SIG-M5 treated with dmso at 0.1 percent for 504 hours (cell line): ENCODE data around the gene BAD.
"Not testable (repeated sequence)": the region's sequence is repeated elsewhere in the genome, so short reads cannot be mapped to it uniquely, and the experiment has no call there.

ENCODE experiments used
- DNase-seq: peaks from one replicate; lab custom pipeline; 2025; ENCODE audit not compliant: unreplicated experiment; lab: John Stamatoyannopoulos, UW

BAD gene

DNA sequence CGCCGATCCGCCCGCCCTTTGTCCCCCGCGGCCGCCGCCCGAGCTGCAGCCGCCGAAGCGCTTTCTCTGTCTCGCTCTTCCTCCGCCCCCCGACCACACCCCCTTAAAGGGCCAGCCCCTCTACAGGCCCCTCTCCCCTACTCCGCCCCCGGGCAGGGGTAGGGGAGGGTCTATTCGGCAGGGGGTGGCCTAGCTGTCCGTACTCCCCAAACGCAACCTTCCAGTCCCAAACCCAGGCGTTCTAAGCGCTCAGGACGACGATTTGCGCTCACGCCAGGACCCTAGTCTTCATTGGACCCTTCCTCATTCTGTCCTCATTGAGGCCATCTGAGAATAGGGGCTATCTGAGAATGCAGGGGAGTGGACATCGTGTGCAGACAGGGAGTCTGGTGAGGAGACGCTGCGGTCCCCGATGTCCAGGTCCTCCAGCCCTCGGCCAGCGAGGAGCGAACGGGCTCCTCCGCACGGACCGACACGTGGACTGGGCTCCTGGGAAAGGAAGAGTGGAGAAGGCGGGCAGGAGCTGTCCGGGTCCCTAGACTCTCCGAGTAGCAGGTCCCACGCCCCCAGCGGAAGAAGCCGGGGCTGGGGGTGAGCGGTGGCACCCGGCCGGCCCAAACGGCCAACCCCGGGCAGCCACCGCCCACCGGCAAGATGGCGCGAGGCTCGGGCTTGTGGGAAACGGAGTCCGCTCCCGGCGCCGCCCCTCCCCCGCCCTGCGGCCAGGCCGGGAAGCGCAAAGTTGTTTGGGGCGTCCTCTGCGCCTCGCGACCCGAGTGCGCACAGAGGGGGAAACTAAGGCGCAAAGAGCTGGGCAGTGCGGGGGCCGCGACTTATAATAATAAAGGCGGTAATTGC, 37.4 kb downstream of the BAD start, which contains the start of gene PPP1R14B:
Gene PPP1R14B (minus strand): TSS at position 73 of the 858 bp plus-strand sequence. CDS start 270 bp downstream, outside the sequence.
- DNase-seq: peak; percentile 80

DNA sequence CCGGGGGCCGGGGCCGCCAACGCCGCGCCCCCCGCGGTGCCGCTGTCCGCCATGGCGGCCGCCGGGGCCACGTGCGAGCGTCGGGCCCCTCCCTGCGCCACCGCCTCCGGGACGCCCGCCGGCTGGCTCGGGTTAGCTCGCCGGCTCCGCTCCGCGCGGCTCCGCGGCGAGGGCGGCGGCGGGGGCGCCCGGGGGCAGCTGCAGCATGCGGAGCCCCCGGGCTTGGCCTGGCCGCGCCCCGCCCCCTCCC, 37.9 kb downstream of the BAD start:
- not testable (repeated sequence) for DNase-seq

DNA sequence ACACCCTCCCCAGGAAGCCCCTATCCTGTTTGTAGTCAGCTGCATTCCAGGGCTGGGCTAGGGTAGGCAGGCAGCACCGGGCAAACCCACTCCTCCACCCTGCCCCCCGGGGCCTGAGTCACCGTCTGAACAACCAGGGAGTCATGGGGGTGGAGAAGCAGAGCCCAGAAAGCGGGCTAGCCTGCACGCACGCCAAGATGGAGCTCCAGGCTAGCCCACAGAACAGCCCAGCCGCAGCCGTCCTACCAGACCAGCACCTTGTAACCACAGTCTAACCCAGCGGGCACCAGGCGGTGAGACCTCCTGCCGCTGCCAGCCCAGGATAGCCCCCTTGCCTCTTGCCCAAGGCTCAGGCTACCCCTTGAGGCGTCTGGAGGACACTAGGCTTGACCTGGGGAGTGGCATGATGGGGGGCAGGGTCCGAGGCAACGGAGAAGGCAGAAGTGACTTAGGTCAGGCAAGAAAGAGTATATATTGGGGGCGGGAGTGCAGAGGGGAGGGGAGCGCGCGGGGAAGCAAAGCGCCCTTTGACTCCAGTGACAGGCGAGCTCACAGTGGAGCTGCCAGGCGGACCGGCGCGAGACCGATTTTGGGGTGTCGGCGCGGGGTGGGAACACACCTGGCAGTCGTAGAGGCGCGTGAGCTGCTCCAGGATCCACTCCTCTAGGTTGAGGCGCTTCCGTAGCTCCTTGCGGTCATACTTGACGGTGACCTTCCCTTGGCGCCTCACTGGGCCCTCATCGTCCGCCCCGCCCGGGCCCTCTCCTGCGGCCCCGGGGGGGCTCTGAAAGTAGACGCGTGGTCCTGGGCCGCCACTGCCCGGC, 38.5 kb downstream of the BAD start:
- peak; percentile 60 for DNase-seq

DNA sequence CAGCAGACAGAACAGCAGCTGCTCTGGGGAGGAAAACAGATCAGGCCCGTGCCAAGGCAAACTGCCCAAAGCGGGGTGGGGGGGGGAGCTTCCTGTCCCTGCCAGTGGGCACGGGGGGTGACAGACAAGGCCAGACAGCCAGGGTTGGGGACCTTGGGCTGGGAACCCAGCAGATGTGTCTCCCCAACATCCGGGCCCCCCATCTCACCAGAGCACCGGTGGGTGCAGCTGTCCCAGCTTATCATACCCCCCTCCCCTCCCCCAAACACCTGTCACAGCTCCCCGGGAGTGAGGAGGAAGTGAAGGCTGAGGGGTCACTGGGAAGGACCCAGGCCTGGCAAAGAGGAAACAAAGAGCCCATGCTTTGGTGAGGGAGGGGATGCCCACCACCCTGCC, 39.1 kb downstream of the BAD start:
- peak; percentile 41 for DNase-seq

DNA sequence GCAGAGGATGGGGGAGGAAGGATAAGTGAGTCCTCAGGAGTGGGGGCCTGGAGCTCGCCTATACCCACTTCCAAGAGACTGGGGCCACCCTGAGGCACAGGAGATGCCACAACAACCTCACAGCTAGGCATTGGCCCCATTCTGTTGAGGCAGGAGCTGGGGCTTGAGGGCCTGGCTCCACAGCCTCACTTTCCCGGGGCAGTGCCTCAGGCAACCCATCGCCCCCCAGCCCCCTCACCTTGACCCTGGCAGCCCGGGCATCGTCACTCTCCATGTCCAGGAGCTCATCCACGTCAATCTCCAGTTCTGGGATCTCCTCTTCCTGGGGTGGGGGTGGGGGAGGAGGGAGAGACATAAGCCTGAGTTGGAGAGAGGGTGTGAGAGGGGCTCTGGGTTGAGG, 39.5 kb downstream of the BAD start:
- no peak for DNase-seq

DNA sequence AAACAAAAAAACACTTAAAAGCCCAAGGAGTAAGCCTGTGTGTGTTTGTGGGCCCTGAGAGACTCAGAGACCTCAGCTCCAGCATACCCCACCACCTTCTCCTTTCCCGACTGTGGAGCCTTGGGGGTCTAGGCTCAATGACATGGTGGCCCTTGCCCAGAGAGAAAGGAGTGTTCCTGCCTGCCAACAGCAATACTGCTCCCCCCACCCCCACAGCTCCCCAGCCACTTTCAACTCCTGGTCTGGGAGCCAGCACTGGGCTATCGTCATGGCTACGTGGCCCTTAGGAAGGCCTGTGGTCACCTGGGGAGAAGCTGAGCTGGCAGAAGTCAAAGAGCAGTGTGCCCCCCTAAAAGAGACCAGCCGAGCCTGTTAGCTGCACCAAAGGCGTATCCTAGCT, 40.4 kb downstream of the BAD start:
- DNase-seq: no peak

DNA sequence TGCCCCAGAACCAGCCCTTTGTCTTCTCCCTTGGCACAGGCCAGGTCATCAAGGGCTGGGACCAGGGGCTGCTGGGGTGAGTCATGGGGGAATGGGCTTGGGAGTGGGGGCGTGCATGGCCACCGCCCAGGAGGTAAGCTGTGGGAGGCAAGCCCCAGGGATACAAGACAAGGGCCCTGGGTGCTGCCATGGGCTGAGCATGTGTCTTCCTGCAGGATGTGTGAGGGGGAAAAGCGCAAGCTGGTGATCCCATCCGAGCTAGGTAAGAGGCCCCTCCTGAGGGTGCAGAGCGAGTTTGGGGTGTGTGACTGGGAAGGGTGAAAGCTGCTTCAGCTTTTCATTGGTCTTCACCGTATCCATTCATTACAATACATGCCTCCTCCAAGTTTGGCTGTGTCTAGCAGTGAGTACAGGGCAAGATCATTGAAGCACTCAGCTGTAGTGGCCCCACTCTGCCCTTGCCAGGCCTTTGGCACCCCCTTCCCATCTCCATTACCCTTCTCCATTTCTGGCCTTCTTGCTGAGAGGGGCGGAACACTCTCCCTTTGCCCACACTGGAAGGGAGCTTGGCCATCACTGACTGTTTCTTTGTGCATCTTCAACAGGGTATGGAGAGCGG, 41.1 kb downstream of the BAD start:
- DNase-seq: no peak

DNA sequence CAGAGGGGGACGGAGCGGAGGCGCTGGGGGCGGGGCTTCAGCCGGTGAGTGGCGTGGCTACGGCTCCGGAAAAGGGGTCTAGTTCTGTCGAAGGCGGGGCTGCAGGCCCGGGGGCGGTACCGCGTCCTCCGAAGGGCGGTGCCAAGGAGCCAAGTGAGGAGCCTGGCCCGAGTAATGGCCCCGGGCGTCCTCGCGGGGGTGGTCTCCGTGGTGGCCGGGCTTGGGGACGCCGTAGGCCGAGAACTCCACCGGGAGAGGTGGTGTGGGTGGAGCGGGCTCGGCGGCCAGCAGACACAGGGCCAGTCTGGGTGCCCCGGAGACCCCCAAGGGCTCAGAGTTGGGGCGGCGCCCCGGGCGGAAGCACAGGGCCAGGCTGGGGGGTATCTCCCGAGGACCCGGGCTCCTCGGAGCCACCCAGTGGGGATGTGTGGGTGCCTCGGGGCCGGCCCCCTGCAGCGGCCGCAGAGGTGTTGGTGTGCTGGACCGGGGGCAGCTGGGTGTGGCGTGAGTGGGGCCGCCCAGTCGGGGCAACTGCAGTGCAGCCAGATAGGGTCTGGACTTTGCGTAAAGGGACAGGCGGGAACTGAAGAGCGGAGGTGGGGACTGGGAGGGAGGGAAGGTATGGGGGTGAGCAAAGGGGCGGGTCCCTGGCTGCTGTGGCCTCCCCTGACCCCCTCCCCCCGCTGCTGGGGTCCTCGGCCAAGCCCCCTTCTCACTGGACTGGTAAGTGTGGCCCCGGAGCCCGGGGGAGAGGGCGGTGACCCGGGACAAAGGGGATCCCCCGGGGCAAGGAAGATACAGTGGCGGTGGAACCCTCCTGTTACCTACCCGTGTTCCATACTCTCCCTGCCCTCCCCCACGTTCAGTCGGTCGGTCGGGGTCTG, 42.7 kb downstream of the BAD start:
- DNase-seq: peak; percentile 97

DNA sequence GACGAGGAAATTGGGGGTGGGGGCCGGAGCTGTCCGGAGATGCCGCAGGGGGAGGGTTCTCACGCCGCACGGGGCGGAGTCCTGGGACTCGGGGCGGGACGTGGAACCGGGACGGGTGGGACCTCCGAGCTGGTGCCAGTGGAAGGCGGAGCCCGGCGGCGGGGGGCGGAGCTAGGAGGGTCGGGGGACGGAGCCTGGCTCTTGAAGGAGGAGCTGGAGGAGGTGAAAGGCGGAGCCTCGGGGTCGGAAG, 43.3 kb downstream of the BAD start:
- no peak for DNase-seq

DNA sequence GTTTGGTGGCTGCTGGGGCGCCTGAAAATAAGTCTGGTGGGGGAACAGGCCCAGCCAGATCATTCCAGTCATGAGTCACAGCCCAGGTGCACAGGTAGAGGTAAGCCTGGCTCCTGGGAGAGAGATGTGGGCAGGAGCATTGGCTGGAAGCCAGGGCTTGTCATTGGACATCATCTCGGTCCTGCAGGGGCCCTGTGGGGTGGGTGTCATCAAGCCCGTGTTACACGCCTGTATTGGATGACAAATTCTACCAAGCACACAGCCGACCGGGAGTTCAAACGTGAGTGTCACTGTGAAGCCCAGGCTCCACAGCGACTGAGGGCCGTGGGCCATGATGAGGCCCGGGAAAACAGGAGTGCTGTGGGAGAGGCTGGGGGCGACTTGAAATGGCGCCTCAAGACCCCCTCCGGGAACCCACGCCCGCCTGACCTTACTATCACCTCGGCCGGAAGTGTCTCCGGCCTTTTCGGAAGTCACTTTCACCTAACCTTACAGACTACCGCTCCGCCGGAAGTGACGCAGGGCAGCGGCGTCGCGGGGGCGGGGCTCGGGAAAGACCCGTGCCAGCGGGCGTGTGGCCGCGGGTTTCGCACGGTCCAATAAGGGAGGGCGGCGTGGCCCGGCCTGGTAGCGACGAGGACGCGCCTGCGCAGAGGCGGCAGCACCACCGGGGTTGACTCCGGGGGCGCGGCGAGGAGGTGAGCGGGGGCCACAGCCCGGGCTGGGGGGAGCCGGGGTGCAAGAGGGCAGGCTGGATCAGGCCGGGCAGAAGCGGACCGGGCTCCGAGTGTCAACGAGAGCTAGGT, 43.8 kb downstream of the BAD start, which contains the start of gene FKBP2:
Gene FKBP2 (plus strand): TSS at position 661 of the 806 bp plus-strand sequence. CDS start 1,293 bp downstream, outside the sequence.
- DNase-seq: peak; percentile 88

DNA sequence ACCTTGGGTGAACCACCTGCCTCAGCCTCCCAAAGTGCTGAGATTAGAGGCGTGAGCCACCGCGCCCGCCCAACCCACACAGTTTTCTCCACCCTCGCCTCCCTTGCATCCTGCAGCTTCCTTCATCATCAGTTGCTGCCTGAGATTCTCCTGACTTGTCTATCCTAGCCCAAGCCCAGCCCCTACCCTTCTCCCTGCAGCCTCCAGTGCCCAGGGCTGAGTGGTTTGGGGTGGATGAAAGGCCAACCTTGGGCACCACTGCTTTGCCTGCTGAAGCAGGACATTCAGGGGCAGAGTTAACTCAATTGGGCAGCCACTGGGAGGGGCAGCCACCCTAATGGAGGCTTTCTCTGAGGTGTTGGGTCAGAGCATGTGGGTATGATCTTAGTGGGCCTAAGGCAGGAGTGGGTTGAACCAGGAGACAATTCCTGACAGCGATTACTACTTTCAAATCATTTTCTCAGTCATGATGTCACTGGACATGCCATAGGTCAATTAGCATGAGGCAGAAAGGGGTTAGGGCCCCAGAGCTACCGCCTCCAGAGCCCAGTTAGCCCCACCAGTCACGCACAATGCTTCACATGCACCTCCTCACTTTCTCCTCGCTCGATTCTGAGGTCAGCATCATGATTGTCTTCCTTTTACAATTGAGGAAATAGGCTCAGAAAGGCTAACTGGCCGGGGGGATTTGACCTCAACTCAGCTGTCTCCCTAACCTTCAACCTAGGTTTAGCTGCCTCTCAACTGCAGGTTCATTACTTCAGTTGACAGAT, 44.6 kb downstream of the BAD start:
- DNase-seq: peak; percentile 71

DNA sequence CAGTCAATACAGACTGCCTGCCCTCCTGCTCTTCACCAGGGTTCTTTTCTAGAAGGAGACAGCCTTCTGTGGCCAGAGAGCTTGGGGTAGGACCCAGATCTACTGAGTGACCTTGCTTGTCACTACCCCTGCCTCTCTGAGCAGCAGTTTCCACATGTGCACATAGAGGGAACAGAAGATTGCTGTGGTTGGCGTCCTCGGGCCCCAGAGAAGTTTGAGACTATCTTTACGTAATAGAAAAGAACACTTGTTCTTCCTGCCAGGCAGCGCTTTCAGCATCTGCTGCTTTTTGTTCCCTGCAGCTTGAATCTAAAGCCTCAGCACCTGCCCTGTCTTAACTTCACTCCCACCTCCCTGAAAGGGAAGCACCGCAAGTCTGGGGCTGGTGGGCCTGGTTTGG, 45.5 kb downstream of the BAD start:
- peak; percentile 77 for DNase-seq

DNA sequence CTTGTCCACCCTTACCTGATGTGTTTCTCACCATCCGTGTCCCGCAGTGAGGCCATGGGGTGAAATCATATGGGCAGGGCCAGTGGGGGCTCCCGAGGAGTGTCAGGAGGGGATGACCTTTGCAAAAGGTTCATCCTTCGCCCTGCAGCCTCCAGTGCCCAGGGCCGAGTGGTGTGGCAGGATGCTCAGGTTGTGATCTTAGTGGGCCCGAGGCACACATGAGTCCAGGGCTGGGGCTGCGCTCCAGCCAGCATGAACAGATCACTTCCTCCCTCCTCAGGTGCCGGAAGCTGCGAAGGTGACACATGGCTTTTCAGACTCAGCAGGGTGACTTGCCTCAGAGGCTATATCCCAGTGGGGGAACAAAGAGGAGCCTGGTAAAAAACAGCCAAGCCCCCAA, 46.4 kb downstream of the BAD start:
- no peak for DNase-seq

DNA sequence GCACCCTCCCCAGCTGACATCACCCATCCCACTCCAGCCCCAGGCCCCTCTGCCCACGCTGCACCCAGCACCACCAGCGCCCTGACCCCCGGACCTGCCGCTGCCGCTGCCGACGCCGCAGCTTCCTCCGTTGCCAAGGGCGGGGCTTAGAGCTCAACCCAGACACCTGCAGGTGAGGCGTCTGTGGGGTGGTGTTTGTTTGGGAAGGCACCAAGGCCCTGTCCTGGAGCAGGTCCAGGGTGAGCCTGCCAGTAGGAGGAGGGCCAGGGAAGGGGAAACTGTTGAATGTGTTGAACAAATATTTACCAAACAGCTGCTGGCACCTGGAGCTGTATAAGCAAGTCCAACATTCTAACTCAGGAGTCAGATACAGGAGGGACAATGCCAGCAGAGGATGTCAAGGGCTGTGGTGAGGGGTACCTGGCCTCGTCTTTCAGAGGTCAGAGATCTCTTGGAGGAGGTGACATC, 46.9 kb downstream of the BAD start:
- peak; percentile 26 for DNase-seq

DNA sequence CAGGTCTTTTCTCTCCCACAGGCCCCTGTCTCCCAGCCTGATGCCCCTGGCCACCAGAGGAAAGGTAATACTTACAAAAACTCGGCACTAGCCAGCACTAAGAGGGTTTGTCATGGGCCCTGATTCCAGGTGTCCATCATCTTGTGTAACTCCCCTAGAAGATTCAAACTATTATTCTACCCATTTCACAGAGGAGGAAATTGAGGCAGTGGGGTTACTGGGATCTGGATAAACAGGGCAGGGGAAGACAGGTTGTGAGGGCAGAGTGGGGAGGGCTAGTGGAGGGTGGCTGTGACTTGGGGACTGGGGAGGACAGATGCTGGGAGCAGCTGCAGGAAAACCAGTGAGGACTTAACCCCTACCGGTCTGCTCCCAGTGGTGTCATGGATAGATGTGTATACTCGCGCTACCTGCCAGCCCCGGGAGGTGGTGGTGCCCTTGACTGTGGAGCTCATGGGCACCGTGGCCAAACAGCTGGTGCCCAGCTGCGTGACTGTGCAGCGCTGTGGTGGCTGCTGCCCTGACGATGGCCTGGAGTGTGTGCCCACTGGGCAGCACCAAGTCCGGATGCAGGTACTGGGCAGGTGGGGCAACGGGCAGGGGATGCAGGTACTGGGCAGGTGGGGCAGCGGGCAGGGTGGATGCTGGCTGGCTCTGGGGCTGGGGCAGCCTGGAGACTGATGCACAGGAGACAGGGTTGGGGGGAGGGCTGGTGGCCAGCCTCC, 48.9 kb downstream of the BAD start:
- DNase-seq: no peak

DNA sequence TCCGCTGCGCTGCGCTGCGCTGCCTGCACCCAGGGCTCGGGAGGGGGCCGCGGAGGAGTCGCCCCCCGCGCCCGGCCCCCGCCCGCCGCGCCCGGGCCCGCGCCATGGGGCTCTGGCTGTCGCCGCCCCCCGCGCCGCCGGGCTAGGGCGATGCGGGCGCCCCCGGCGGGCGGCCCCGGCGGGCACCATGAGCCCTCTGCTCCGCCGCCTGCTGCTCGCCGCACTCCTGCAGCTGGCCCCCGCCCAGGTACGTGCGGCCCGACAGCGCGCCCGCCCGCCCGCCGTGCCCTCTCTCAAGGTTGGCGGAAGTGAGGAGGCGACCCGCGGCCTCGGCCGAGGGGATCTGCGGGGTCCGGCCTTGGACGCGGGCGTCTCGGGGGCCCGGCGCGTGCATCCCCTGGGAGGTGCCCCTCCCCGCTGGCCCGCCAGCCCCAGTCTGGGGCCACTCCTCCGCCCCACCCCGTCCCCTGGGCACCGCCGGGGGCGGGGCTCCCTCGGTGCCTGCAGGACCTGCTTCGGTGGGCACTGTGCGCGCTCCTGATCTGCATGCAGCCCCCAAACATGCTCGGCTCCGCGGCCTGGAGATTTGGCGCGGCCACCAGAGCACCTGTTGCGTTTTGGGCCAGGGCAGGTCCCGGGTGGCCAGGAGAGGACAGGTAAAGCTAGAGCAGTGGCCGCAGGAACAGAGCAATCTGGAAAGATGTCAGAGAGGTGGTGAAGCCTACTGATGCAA, 49.7 kb downstream of the BAD start:
- no peak for DNase-seq

DNA sequence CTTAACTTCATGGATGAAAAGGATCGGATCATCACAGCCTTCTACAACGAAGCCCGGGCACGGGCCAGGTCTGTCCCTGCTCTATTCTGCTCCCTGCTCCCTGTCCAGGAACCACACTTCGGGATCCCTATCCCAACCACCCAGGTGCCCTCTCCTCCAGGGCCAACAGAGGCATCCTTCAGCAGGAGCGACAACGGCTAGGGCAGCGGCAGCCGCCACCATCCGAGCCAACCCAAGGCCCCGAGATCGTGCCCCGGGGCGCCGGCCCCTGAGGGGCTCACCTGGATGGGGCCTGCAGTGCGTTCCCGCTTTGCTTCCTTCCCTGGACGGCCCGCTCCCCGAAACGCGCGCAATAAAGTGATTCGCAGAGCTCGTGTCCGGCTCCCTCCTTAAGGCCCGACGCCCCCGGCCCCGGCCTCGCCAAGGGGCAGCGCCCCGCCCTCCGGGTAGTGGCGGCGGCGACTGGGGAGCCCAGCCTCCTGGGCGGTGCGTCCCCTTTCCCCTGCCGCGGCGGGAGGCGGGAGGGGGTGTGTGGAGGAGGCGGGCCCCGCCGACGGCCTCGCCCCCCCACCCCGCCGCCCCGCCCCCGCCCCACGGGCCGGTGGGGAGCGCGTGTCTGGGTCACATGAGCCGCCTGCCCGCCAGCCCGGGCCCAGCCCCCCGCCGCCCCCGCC, 50.4 kb downstream of the BAD start, which contains the start of gene VEGFB:
Gene VEGFB (plus strand): TSS at position 672 of the 674 bp plus-strand sequence. CDS start 250 bp downstream, outside the sequence.
- DNase-seq: peak; percentile 19
